Neural progenitor cell (in vitro differentiated cells): ENCODE results near the gene KLHL3.

ENCODE experiments used
- EZH2 ChIP-seq: fragments of 200-600 bp; sonication (generic); IDR thresholded peaks from 2 replicates; pipeline ENCODE4 v1.6.1; 2017; ENCODE audit warnings: antibody characterized with exemption, mild to moderate bottlenecking, moderate library complexity
- EZH2phosphoT487 ChIP-seq: fragments of 200-600 bp; sonication (generic); IDR thresholded peaks from 2 replicates; pipeline ENCODE4 v1.6.1; 2017; ENCODE audit warnings: antibody characterized with exemption
- TF ChIP-seq, protein P1 (sequence below): fragments of 200-600 bp; sonication (generic); IDR thresholded peaks from 2 replicates; pipeline ENCODE4 v1.5.1; 2017; ENCODE audit warnings: antibody characterized with exemption, mild to moderate bottlenecking

DNA sequence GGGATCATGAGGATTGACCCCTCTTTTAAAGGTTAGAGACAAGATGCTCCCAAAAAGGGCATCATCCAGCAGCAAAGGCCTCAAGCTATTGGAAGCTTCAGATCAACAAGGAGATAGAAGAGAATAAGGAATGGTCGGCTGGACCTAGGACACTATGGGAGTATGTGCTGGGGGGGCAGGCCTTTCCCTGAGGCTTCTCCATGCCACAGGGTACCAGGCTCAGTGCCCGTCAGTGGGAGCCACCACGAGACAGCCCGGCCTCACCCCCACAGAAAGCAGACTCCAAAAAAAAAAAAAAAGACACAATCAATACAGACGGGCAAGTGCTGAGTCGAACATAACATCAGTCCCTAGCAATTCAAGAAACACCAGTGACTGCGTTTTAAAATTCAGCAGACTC, 117.4 kb downstream of the KLHL3 start:
- TF ChIP-seq EZH2 (no peak), EZH2phosphoT487 (no peak)
- TF ChIP-seq, protein P1, sequence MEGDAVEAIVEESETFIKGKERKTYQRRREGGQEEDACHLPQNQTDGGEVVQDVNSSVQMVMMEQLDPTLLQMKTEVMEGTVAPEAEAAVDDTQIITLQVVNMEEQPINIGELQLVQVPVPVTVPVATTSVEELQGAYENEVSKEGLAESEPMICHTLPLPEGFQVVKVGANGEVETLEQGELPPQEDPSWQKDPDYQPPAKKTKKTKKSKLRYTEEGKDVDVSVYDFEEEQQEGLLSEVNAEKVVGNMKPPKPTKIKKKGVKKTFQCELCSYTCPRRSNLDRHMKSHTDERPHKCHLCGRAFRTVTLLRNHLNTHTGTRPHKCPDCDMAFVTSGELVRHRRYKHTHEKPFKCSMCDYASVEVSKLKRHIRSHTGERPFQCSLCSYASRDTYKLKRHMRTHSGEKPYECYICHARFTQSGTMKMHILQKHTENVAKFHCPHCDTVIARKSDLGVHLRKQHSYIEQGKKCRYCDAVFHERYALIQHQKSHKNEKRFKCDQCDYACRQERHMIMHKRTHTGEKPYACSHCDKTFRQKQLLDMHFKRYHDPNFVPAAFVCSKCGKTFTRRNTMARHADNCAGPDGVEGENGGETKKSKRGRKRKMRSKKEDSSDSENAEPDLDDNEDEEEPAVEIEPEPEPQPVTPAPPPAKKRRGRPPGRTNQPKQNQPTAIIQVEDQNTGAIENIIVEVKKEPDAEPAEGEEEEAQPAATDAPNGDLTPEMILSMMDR, result no peak
